A673 (cell line): ENCODE results near the gene DOCK8. TPM values are rescaled to one million over a fixed set of nuclear protein-coding genes. Genes with fewer than 3 reads are reported as not detected.

Experiments used
- BruUV-seq: library from RNA; stranded (reverse); fragments of 400-500 nt; replicated peaks from 2 replicates; lab custom pipeline; 2021; lab: Mats Ljungman, UMichigan
- CTCF ChIA-PET: fragments of 300-600 bp; sonication (Branson Sonifier 250); formaldehyde crosslinking; loops from one replicate; lab custom pipeline; 2022; ENCODE audit warnings: antibody characterized with exemption; lab: Charles Lee
- POLR2A ChIA-PET: fragments of 300-600 bp; sonication (Branson Sonifier 250); formaldehyde crosslinking; loops from one replicate; lab custom pipeline; 2022; ENCODE audit warnings: antibody characterized with exemption; ENCODE audit not compliant: low non-redundant PET; lab: Charles Lee
- DNase-seq: peaks from one replicate; pipeline ENCODE4 v3.0.0-alpha.2; 2015; ENCODE audit warnings: low spot score
- H3K27ac ChIP-seq: fragments of 200-600 bp; sonication (generic); 2 replicates; pipeline ENCODE4 v1.5.1; 2016; ENCODE audit warnings: mixed run types, low read depth, mild to moderate bottlenecking, mixed read lengths, antibody characterized with exemption, low read length; ENCODE audit not compliant: poor library complexity, severe bottlenecking
- H3K27me3 ChIP-seq: fragments of 200-600 bp; sonication (generic); replicated peaks from 2 replicates; pipeline ENCODE4 v1.6.1; 2017; ENCODE audit warnings: mixed run types, low read depth, mild to moderate bottlenecking, mixed read lengths, antibody characterized with exemption, low read length; ENCODE audit not compliant: insufficient read depth, poor library complexity
- H3K36me3 ChIP-seq: fragments of 200-600 bp; sonication (generic); 2 replicates; pipeline ENCODE4 v1.6.1; 2016; ENCODE audit warnings: mixed run types, mild to moderate bottlenecking, mixed read lengths, antibody characterized with exemption, low read length; ENCODE audit not compliant: insufficient read depth, poor library complexity, severe bottlenecking
- H3K4me1 ChIP-seq: fragments of 200-600 bp; sonication (generic); 2 replicates; pipeline ENCODE4 v1.6.1; 2017; ENCODE audit warnings: mixed run types, mild to moderate bottlenecking, mixed read lengths, antibody characterized with exemption, low read length; ENCODE audit not compliant: insufficient read depth, poor library complexity, severe bottlenecking
- H3K4me3 ChIP-seq: fragments of 200-600 bp; sonication (generic); 2 replicates; pipeline ENCODE4 v1.5.1; 2016; ENCODE audit warnings: low read depth, mixed run types, mild to moderate bottlenecking, mixed read lengths, low read length; ENCODE audit not compliant: poor library complexity, severe bottlenecking
- H3K9me3 ChIP-seq: fragments of 200-600 bp; sonication (generic); 2 replicates; pipeline ENCODE4 v1.6.1; 2016; ENCODE audit warnings: mixed run types, low read depth, mild to moderate bottlenecking, mixed read lengths, antibody characterized with exemption, low read length; ENCODE audit not compliant: poor library complexity, severe bottlenecking
- EZH2 ChIP-seq: fragments of 200-600 bp; sonication (generic); IDR thresholded peaks from 2 replicates; pipeline ENCODE4 v1.6.1; 2017; ENCODE audit warnings: borderline replicate concordance, low read depth, mild to moderate bottlenecking, mixed read lengths, antibody characterized with exemption, low read length; ENCODE audit not compliant: poor library complexity, severe bottlenecking
- intact Hi-C: fragments of 100-400 bp; cut with micrococcal nuclease; formaldehyde crosslinking; loops from one replicate; pipeline ENCODE4 v1.10.0; 2022; ENCODE audit not compliant: unreplicated experiment
- total RNA-seq: library from RNA; stranded (reverse); gene quantifications from 2 replicates; pipeline ENCODE4 v1.2.3, GENCODE V29; 2021
- TF ChIP-seq, protein P1 (sequence below): fragments of 300-800, 200-600 bp; sonication (generic); conservative IDR thresholded peaks from 2 replicates; pipeline ENCODE4 v1.5.1; 2017; ENCODE audit warnings: low read depth, mild to moderate bottlenecking, antibody characterized with exemption, low read length, moderate library complexity, mixed read lengths

The DOCK8 gene
- total RNA-seq, 1 experiment from 2014 or later = not detected

DNA sequence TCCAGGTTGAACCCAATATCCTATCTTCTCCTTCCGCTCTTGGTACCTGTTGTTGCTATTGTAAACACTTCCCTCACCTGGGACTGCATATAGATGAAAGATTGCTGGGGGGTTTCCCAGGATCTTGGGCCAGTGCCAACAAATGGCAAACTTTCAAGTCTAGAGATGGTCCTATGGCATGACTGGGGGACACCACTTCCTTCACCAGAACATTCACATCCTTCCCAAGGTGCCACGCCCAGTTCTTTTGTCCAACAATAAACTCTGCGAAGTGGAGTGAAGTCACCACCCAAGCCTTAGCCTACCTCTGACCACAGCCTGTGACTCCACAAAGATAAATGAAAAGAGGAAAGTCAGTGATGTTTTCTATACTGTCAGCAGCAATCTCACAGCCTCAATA is 34.4 kb downstream of the DOCK8 start:
- Histone ChIP-seq H3K9me3 (no peaks in the 10 kb centered on the region), H3K36me3 (no peaks in the 10 kb centered on the region), H3K27me3 (peaks cover 9% of the 10 kb centered on the region), H3K4me3 (no peak overlapping the region), H3K4me1 (no peaks in the 10 kb centered on the region), H3K27ac (no peak overlapping the region)
- intact Hi-C loops = no loop called here
- CTCF ChIA-PET = no interaction called here
- POLR2A ChIA-PET = no interaction called here
- BruUV-seq = no TSS peak
- TF ChIP-seq EZH2 = no peak
- TF ChIP-seq, protein P1, sequence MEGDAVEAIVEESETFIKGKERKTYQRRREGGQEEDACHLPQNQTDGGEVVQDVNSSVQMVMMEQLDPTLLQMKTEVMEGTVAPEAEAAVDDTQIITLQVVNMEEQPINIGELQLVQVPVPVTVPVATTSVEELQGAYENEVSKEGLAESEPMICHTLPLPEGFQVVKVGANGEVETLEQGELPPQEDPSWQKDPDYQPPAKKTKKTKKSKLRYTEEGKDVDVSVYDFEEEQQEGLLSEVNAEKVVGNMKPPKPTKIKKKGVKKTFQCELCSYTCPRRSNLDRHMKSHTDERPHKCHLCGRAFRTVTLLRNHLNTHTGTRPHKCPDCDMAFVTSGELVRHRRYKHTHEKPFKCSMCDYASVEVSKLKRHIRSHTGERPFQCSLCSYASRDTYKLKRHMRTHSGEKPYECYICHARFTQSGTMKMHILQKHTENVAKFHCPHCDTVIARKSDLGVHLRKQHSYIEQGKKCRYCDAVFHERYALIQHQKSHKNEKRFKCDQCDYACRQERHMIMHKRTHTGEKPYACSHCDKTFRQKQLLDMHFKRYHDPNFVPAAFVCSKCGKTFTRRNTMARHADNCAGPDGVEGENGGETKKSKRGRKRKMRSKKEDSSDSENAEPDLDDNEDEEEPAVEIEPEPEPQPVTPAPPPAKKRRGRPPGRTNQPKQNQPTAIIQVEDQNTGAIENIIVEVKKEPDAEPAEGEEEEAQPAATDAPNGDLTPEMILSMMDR = no peak
- DNase-seq = no peak

DNA sequence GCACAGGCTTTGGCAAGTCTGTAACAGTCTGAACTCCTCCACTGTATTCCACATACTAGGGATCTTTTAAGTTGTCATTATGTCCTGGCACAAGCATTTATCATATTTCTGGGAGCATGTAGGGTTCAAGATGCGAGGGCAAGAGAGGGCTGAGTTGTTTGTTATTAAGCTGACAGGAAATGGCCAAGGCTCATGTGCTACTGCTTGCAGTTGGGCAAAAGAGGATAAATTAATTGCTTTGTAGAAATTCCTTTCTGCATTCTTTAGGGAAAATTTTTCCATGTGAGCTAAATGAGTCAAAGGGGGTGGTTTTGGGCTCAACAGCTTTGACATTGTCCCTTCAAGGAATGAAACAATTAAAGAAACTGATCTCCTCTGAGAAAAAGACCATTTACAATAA is 35.4 kb downstream of the DOCK8 start:
- Histone ChIP-seq H3K9me3 (no peaks in the 10 kb centered on the region), H3K4me3 (no peak overlapping the region), H3K36me3 (no peaks in the 10 kb centered on the region), H3K27ac (no peak overlapping the region), H3K4me1 (no peaks in the 10 kb centered on the region), H3K27me3 (peaks cover 19% of the 10 kb centered on the region)
- DNase-seq = no peak
- no TSS peak for BruUV-seq
- intact Hi-C loops = no loop called here
- POLR2A ChIA-PET = no interaction called here
- CTCF ChIA-PET = no interaction called here
- TF ChIP-seq EZH2 = no peak
- TF ChIP-seq, protein P1 = no peak

DNA sequence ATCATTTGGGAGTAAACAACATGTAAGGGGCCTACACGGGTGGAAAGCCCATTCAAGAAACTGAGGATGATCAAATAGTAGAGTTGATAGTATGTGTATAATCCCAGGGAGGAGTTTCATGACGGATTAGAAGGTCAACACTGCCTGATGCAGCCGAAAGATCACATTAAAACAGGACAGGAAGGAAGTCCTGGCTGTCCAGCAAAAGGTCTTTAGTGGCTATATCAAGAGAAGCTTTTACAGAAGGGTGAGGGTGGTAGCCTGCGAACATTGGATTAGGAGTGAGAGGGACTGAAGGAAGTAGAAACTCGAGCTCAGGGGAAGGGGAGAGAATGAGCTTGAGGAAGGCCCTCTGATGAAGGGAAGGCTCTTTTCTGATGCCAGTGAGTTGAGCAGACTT is 36.0 kb downstream of the DOCK8 start:
- ChIA-PET CTCF (no interaction called here), POLR2A (no interaction called here)
- no peak for DNase-seq
- Histone ChIP-seq H3K27me3 (peaks cover 21% of the 10 kb centered on the region), H3K4me1 (no peaks in the 10 kb centered on the region), H3K36me3 (no peaks in the 10 kb centered on the region), H3K4me3 (no peak overlapping the region), H3K27ac (no peak overlapping the region), H3K9me3 (no peaks in the 10 kb centered on the region)
- BruUV-seq = no TSS peak
- intact Hi-C loops = no loop called here
- TF ChIP-seq EZH2 = no peak
- TF ChIP-seq, protein P1 = no peak
